GM18868 (cell line): Measurements from ENCODE around the gene FHOD3.

Experiments used
- ATAC-seq: cut with Tn5 transposase; IDR thresholded peaks from one replicate; pipeline ENCODE4 v1.9.1; 2021; ENCODE audit warnings: mild to moderate bottlenecking, moderate library complexity; ENCODE audit not compliant: unreplicated experiment

FHOD3 gene

GRCh38 chr18:36724169-36724568 is 426.7 kb downstream of the FHOD3 start:
- ATAC-seq: no peak

DNA sequence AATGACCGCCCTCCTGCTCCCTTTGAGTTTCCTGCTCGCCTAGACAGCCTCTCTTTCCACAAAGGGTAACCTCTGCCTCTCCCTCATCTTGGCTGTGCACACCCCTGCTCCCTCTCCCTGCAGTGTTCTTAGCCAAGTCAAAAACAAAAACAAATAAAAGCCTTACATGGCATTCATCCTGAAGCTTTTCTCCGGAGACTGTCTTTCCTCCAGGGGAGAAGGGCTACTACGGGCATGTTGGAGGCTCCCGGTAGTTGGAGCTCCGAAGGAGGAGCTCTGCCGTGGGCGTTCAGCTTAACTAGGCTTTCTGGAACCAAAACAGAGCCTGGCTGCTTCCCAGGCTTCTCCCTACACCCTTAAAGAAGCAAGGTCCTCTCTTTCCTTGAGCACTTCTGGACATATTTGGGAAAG is 427.1 kb downstream of the FHOD3 start:
- ATAC-seq: no peak

GRCh38 chr18:36728345-36728744 is 430.8 kb downstream of the FHOD3 start:
- ATAC-seq: no peak

DNA sequence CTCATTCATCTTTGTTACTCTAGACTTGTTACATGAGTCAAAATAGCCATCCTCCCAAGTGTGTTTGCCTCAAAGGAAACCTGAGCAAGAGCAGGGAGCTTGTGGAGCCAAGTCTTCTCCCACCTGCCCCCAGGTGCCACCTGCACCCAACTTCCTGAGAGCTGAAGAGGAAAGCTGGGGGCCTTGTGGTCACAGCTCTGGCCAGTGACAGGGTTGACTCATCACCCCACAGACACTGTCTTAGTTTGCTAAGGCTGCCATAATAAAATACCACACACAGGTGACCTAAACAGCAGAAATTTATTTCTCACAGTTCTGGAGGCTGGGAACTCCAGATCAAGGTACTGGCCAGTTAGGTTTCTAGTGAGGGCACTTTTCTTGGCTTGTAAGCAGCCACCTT is 431.7 kb downstream of the FHOD3 start:
- no peak for ATAC-seq

- ATAC-seq: no peak
Observed at GRCh38 chr18:36732264-36732663, 434.8 kb downstream of the FHOD3 start.

- no peak for ATAC-seq
Observed at GRCh38 chr18:36733150-36733549, 435.6 kb downstream of the FHOD3 start.

DNA sequence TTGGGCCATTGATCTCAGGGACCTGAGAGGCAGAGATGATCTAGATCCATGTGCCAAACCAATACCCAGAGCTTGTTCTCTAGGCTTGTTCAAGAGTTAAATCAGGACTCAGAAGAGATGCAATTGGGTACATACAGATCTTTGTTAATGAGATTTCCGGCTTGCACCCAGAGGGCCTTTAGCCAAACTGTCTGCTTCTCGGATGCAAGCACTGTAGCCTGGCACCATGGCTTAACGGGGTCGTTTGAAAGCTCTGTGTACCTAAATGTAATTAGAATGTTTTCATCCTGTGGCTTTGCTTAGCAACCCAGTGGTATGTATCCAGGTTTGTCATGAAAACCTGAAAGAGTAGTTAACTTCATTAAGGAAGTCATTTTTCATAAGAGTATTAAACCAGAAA is 437.1 kb downstream of the FHOD3 start:
- ATAC-seq: no peak

DNA sequence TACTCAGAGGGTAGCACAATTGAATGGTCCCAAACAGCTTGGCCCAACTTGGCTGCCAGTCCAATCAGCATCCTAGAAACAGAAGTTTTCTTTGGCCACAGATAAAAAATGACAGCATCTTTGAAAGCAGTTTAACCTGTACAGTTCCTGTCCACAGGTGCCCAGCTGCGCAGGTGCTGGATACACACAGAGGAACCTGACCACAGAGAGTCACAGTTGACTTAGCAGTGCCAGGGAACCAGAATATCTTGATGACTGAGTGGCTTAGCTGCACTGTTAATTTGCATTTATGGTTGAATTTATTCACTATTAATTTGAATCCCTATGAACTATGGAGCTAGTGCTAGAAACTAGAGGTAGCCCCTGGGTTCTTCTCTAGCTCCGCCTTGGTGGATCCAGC is 437.6 kb downstream of the FHOD3 start:
- ATAC-seq: peak; percentile 67

- no peak for ATAC-seq
Observed at GRCh38 chr18:36736094-36736493, 438.6 kb downstream of the FHOD3 start.

GRCh38 chr18:36737316-36737715 is 439.8 kb downstream of the FHOD3 start:
- ATAC-seq: no peak

GRCh38 chr18:36744261-36744876 is 446.9 kb downstream of the FHOD3 start:
- no peak for ATAC-seq

DNA sequence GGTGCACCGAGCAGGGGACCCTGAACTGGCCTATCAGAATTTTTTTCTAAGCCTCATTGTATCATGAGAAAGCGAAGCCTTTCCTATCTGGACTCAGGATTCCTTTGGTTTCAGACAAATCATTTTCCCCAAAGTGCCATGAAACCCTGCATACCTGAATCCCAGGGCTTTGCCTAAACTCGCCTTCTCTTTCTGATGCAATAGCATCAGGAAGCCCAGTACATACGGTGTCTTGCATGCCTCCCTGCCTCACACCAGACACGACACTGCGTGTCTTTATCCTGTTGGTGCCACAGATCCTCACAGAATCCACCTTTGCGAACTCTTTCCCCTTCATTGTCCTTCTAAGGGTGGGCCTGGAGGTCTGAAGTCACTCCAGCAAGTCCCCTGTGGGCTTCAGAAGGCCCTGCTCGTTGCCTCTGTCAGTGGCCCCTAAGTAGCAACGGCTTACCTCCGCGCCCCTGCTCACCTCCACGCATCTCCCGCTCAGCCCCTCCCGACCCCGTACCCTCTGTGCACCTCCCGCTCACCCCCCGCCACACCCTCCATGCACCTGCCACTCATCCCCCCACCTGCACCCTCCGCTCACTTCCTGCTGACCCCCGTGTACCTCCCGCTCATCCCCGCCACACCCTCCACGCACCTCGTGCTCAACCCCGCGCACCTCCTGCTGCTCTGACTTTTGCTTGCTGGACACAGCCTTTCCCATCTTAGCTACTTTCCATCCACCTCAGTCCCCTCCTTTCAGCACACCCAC is 447.9 kb downstream of the FHOD3 start:
- no peak for ATAC-seq

GRCh38 chr18:36752929-36753865 is 455.7 kb downstream of the FHOD3 start:
- ATAC-seq: no peak

- ATAC-seq: no peak
Observed at GRCh38 chr18:36756242-36756641, 458.7 kb downstream of the FHOD3 start.

DNA sequence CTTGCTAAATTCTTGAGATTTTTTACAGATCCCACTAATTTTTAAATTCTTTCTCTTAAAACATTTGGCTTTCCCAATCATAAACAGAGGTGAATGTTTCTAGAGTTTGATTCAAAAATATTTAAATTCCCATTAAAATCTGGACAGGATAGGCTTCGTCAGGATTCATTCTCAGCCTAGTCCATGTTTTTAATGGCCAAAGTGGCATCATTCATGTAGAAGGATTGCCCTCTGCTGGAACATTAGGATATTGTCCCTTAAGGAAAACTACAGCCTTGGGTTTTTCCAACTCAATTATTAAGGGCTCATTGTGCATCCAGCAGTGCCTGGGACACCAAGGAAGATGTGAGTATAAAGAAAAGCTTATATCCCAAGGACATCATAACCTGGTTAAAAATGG is 459.6 kb downstream of the FHOD3 start:
- ATAC-seq: no peak

GRCh38 chr18:36757991-36758390 is 460.5 kb downstream of the FHOD3 start:
- no peak for ATAC-seq

DNA sequence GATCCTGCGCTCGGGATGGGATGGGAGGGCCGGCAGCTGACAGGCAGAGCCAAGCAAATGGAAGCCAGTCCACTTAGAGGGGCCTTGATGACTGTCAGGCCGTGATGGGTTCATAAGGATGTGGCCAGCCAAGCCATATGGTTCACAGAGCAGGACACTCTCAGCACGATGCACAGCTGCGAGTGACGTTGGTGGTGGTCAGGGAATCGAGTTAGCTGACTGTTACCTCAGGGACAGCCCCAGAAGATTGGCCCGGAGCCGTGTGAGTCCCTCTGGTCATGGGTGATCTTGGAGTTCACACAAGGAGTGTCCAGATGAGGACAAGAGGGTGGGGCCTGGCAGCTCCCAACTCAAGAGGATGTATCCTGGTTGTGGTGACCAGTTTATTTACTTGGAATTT is 461.1 kb downstream of the FHOD3 start:
- no peak for ATAC-seq

GRCh38 chr18:36759167-36759776 is 461.8 kb downstream of the FHOD3 start:
- no peak for ATAC-seq

GRCh38 chr18:36760598-36760997 is 463.1 kb downstream of the FHOD3 start:
- no peak for ATAC-seq

GRCh38 chr18:36761186-36761698 is 463.7 kb downstream of the FHOD3 start:
- no peak for ATAC-seq

DNA sequence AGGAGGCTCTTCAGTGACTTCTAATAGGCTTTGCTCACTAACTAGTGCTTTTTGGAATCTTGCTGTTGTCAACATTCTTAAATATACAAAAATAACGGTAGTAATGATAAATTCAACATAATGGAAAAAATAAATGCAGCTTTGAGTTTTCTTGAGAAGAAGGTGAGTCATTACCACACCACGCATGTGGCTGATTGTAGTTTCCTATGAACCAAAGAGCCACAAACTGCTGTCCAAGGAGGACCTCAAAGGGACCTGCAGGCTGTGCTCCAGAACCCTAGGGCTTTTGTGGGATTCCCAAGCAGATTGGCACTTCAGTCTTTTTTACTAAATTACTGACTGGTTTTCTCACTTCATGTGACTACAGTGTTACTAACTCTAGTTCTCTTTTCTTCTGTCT is 464.6 kb downstream of the FHOD3 start:
- no peak for ATAC-seq
